G401 (cell line): Measurements from ENCODE around the gene KRTAP20-3. TPM values are rescaled to one million over a fixed set of nuclear protein-coding genes. Genes with fewer than 3 reads are reported as not detected.

Experiments
- DNase-seq: peaks from one replicate; pipeline ENCODE4 v3.0.0-alpha.2; 2015; ENCODE audit warnings: low spot score
- in situ Hi-C: cut with HindIII; loops from 2 replicates; pipeline ENCODE4 v1.10.0; 2016; ENCODE audit warnings: low sequenced_read_pairs, mixed read lengths
- total RNA-seq: library from RNA; depleted of rRNA; stranded (reverse); fragments of >200 nt; shearing (Covaris generic); gene quantifications from 2 replicates; pipeline ENCODE4 v1.2.3, GENCODE V29; 2014; rRNA removed

Gene KRTAP20-3
- total RNA-seq, 1 experiment from 2014 or later = not detected

GRCh38 chr21:30674312-30674711 is 31.6 kb downstream of the KRTAP20-3 start:
- no peak for DNase-seq
- in situ Hi-C loops = no loop called here

DNA sequence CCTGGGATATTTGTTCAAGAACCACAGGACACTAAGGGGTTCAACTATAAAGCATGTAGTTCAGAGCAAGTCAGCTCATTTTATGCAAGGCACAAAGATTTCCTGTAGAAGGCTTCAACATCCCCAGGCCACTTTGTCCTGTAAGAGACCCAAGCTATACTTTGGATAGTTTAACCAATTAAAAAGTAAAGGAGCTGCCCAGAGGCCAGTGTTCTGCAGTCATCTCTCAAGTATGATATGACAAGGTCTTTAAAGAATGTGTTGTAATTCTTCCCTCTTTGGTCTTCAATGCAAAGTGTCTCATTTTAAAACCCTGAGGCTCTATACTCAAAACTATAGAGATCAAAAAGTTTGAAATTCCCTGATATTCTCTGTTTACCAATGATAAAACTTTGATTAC is 34.1 kb downstream of the KRTAP20-3 start:
- no peak for DNase-seq
- in situ Hi-C loops = no loop called here

GRCh38 chr21:30680586-30680985 is 37.9 kb downstream of the KRTAP20-3 start:
- DNase-seq = no peak
- in situ Hi-C loops = no loop called here

DNA sequence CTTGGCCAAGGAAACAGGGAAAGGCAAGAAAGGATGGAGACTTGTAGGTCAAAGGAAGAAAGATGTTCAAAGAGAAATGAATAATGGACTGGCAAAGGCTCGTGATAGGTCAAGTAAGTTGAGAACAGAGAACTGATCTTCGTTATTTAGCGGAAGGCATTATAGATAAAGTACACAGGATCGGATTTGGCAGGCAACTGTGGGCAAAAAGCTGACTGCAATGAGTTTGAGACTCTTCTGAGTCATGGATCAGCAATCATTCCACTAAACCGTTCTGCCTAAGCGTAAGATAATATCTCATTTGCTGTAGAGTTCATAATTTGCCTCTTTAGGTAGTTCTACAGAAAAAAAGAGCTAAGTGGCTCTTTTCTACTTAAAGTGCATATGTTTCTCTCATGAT is 41.8 kb downstream of the KRTAP20-3 start:
- in situ Hi-C loops = no loop called here

DNA sequence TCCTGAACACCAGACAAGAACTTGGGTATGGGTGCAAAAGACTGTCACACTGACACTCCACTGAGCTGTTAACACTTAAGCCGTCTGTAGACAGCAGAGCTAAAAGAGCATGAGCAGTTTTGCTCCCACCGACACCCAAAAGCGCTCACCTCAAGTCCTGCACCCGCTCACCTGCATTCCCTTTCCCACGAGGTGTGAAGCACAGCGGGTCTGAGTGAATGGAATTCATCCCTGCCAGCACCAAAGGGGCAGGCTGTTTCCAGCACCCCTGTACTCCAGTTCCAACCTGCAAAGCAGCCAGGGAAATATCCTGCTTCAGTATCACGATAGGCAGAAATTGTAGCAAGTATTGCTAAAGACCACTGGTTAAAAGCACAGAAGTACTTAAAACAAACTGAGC is 47.2 kb downstream of the KRTAP20-3 start:
- in situ Hi-C loops = no loop called here
- DNase-seq = no peak

More for the DNA sequence above, 41.8 kb downstream of the KRTAP20-3 start:
- DNase-seq = no peak

Other genes with a start within 250 kb of the KRTAP20-3 start
- gene KRTAP13-1, start 246.8 kb upstream of the KRTAP20-3 start, total RNA-seq = not detected in 2 replicates
- gene KRTAP13-3, start 216.9 kb upstream of the KRTAP20-3 start, total RNA-seq = not detected in 2 replicates
- gene KRTAP13-4, start 212.6 kb upstream of the KRTAP20-3 start, total RNA-seq = not detected in 2 replicates
- not detected in 2 replicates for gene KRTAP15-1, start 202.6 kb upstream of the KRTAP20-3 start, total RNA-seq
- not detected in 2 replicates for gene KRTAP19-1, start 162.5 kb upstream of the KRTAP20-3 start, total RNA-seq
- not detected in 2 replicates for gene KRTAP19-2, start 155.4 kb upstream of the KRTAP20-3 start, total RNA-seq
- gene KRTAP19-3, start 150.9 kb upstream of the KRTAP20-3 start, total RNA-seq = not detected in 2 replicates
- gene KRTAP19-4, start 145.7 kb upstream of the KRTAP20-3 start, total RNA-seq = not detected in 2 replicates
- not detected in 2 replicates for gene KRTAP19-5, start 140.7 kb upstream of the KRTAP20-3 start, total RNA-seq
- not detected in 2 replicates for gene KRTAP19-6, start 101.0 kb upstream of the KRTAP20-3 start, total RNA-seq
- gene KRTAP19-7, start 81.5 kb upstream of the KRTAP20-3 start, total RNA-seq = not detected in 2 replicates
- gene KRTAP22-2, start 52.5 kb upstream of the KRTAP20-3 start, total RNA-seq = not detected in 2 replicates
- gene KRTAP6-3, start 50.4 kb upstream of the KRTAP20-3 start, total RNA-seq = not detected in 2 replicates
- not detected in 2 replicates for gene KRTAP6-2, start 44.0 kb upstream of the KRTAP20-3 start, total RNA-seq
- gene KRTAP22-1, start 41.8 kb upstream of the KRTAP20-3 start, total RNA-seq = not detected in 2 replicates
- not detected in 2 replicates for gene KRTAP6-1, start 28.9 kb upstream of the KRTAP20-3 start, total RNA-seq
- gene KRTAP20-1, start 26.4 kb upstream of the KRTAP20-3 start, total RNA-seq = not detected in 2 replicates
- not detected in 2 replicates for gene KRTAP20-4, start 22.2 kb upstream of the KRTAP20-3 start, total RNA-seq
- not detected in 2 replicates for gene KRTAP20-2, start 7.7 kb upstream of the KRTAP20-3 start, total RNA-seq
- not detected in 2 replicates for gene KRTAP21-3, start 75.9 kb downstream of the KRTAP20-3 start, total RNA-seq
- gene KRTAP21-2, start 104.4 kb downstream of the KRTAP20-3 start, total RNA-seq = not detected in 2 replicates
- not detected in 2 replicates for gene KRTAP21-1, start 112.6 kb downstream of the KRTAP20-3 start, total RNA-seq
- gene KRTAP8-1, start 170.4 kb downstream of the KRTAP20-3 start, total RNA-seq = not detected in 2 replicates
- gene KRTAP7-1, start 186.9 kb downstream of the KRTAP20-3 start, total RNA-seq = not detected in 2 replicates
- gene KRTAP11-1, start 238.7 kb downstream of the KRTAP20-3 start, total RNA-seq = not detected in 2 replicates